GM12878 (cell line): Measurements from ENCODE around the gene COA1. TPM values are rescaled to one million over a fixed set of nuclear protein-coding genes. Genes with fewer than 3 reads are reported as not detected.

Source experiments
- ATAC-seq: fragments of 200-7000 bp; cut with Tn5 transposase; 3 replicates; pipeline ENCODE4 v1.9.1; 2020; ENCODE audit warnings: mild to moderate bottlenecking, moderate library complexity
- BruUV-seq: library from RNA; stranded (reverse); fragments of 400-500 nt; replicated peaks from 2 replicates; lab custom pipeline; 2021; lab: Mats Ljungman, UMichigan
- CTCF ChIA-PET: fragments of 300-600 bp; sonication (Branson Sonifier 250); formaldehyde crosslinking; extraction: SDS; loops from one replicate; lab custom pipeline; 2021; ENCODE audit warnings: inconsistent platforms; lab: Yijun Ruan, JAX
- POLR2A ChIA-PET: fragments of 350-600 bp; formaldehyde crosslinking; extraction: SDS; loops from one replicate; lab custom pipeline; 2021; ENCODE audit warnings: inconsistent platforms; lab: Charles Lee
- RAD21 ChIA-PET: fragments of 300-600 bp; sonication (Branson Sonifier 250); formaldehyde crosslinking; loops from one replicate; lab custom pipeline; 2023; ENCODE audit warnings: antibody characterized with exemption; ENCODE audit not compliant: unreplicated experiment; lab: Charles Lee
- SMC1A ChIA-PET: fragments of 300-600 bp; sonication (Branson Sonifier 250); formaldehyde crosslinking; loops from one replicate; lab custom pipeline; 2023; ENCODE audit not compliant: unreplicated experiment, uncharacterized antibody; lab: Charles Lee
- DNase-seq: peaks from one replicate; pipeline ENCODE4 v3.0.0-alpha.2; 2011; ENCODE audit warnings: low read depth, low spot score
- FAIRE-seq: peaks from 3 replicates; lab custom pipeline; 2011; peaks lifted over from hg19 to GRCh38; lab: Jason Lieb, UNC
- H2AFZ ChIP-seq: 2 replicates; pipeline ENCODE4 v1.6.0; 2011; ENCODE audit warnings: low read depth, low read length, control low read depth; ENCODE audit not compliant: control insufficient read depth
- H3K27ac ChIP-seq: 2 replicates; pipeline ENCODE4 v1.5.1; 2011; ENCODE audit warnings: control low read depth; ENCODE audit not compliant: control insufficient read depth, insufficient read depth
- H3K27me3 ChIP-seq, 2 experiments: replicated peaks in 1 of 2; 2 replicates each; pipeline versions ENCODE4 v1.6.0 to v1.6.1; 2011; ENCODE audit warnings: low read length in 1 of 2; ENCODE audit not compliant: control insufficient read depth in 2 of 2, insufficient read depth in 2 of 2
- H3K36me3 ChIP-seq, 2 experiments: 2 replicates each; pipeline ENCODE4 v1.5.1; 2011; ENCODE audit warnings: low read length in 1 of 2; ENCODE audit not compliant: control insufficient read depth in 2 of 2, insufficient read depth in 2 of 2
- H3K4me1 ChIP-seq: 2 replicates; pipeline ENCODE4 v1.6.1; 2011; ENCODE audit warnings: mild to moderate bottlenecking, low read length, moderate library complexity, mixed read lengths; ENCODE audit not compliant: control insufficient read depth, insufficient read depth
- H3K4me2 ChIP-seq: 2 replicates; pipeline ENCODE4 v1.6.0; 2011; ENCODE audit warnings: control low read depth; ENCODE audit not compliant: control insufficient read depth, insufficient read depth
- H3K4me3 ChIP-seq: fragments of 200-600 bp; sonication (generic); 2 replicates; pipeline ENCODE4 v1.5.1; 2016
- H3K79me2 ChIP-seq: 2 replicates; pipeline ENCODE4 v1.6.0; 2011; ENCODE audit warnings: low read length; ENCODE audit not compliant: control insufficient read depth, insufficient read depth
- H3K9ac ChIP-seq: 2 replicates; pipeline ENCODE4 v1.8.0; 2011; ENCODE audit warnings: low read length, control low read depth, mixed read lengths; ENCODE audit not compliant: control insufficient read depth, insufficient read depth
- H3K9me3 ChIP-seq: replicated peaks from 3 replicates; pipeline ENCODE4 v1.5.1; 2011; ENCODE audit warnings: mild to moderate bottlenecking, low read length; ENCODE audit not compliant: control insufficient read depth, insufficient read depth
- H4K20me1 ChIP-seq: 2 replicates; pipeline ENCODE4 v1.6.0; 2011; ENCODE audit not compliant: control insufficient read depth, insufficient read depth
- BCL11A ChIP-seq: IDR thresholded peaks from 2 replicates; pipeline ENCODE4 v1.6.1; 2011; ENCODE audit warnings: low read depth, low read length
- CBFB ChIP-seq: IDR thresholded peaks from 2 replicates; pipeline ENCODE4 v1.6.1; 2016; ENCODE audit warnings: antibody characterized with exemption, low read depth
- DPF2 ChIP-seq: fragments of 450-650 bp; IDR thresholded peaks from 2 replicates; pipeline ENCODE4 v1.6.1; 2017; ENCODE audit warnings: mild to moderate bottlenecking
- FOXK2 ChIP-seq: fragments of 450-650 bp; IDR thresholded peaks from 2 replicates; pipeline ENCODE4 v1.6.1; 2017; ENCODE audit warnings: mild to moderate bottlenecking, moderate library complexity
- GATAD2B ChIP-seq: fragments of 450-650 bp; conservative IDR thresholded peaks from 2 replicates; pipeline ENCODE4 v1.6.1; 2017; ENCODE audit warnings: low read depth, mild to moderate bottlenecking, moderate library complexity
- IKZF1 ChIP-seq: fragments of 450-650 bp; conservative IDR thresholded peaks from 2 replicates; pipeline ENCODE4 v1.6.1; 2017; ENCODE audit warnings: antibody characterized with exemption, mild to moderate bottlenecking
- IKZF2 ChIP-seq, 2 experiments: fragments of 450-650 bp; IDR thresholded peaks; 2 replicates each; pipeline ENCODE4 v1.6.1; 2017; ENCODE audit warnings: mild to moderate bottlenecking in 2 of 2, moderate library complexity in 2 of 2
- IRF3 ChIP-seq: fragments of 450-650 bp; IDR thresholded peaks from 2 replicates; pipeline ENCODE4 v1.6.1; 2014; ENCODE audit warnings: mild to moderate bottlenecking
- MEF2B ChIP-seq: fragments of 450-650 bp; IDR thresholded peaks from 2 replicates; pipeline ENCODE4 v1.6.1; 2018; ENCODE audit warnings: mild to moderate bottlenecking, moderate library complexity; ENCODE audit not compliant: partially characterized antibody, poor library complexity, severe bottlenecking
- MLLT1 ChIP-seq: fragments of 450-650 bp; IDR thresholded peaks from 2 replicates; pipeline ENCODE4 v1.6.1; 2016; ENCODE audit warnings: mild to moderate bottlenecking
- MTA2 ChIP-seq: fragments of 450-650 bp; IDR thresholded peaks from 2 replicates; pipeline ENCODE4 v1.6.1; 2016; ENCODE audit warnings: low read depth, mild to moderate bottlenecking, moderate library complexity
- NBN ChIP-seq: fragments of 450-650 bp; IDR thresholded peaks from 2 replicates; pipeline ENCODE4 v1.6.1; 2016
- NFIC ChIP-seq: IDR thresholded peaks from 2 replicates; pipeline ENCODE4 v1.6.1; 2012; ENCODE audit warnings: low read depth, mild to moderate bottlenecking, inconsistent platforms, low read length, moderate library complexity
- RUNX3 ChIP-seq: IDR thresholded peaks from 2 replicates; pipeline ENCODE4 v1.6.1; 2012; ENCODE audit warnings: low read length, inconsistent platforms
- SUPT20H ChIP-seq: IDR thresholded peaks from 2 replicates; pipeline ENCODE4 v1.6.1; 2011; ENCODE audit warnings: low read depth, mild to moderate bottlenecking, low read length, moderate library complexity, borderline replicate concordance; ENCODE audit not compliant: control insufficient read depth
- SUZ12 ChIP-seq: fragments of 200-600 bp; sonication (generic); IDR thresholded peaks from one replicate; pipeline ENCODE4 v1.6.1; 2018; ENCODE audit warnings: antibody characterized with exemption, mild to moderate bottlenecking; ENCODE audit not compliant: unreplicated experiment
- ZBTB11 ChIP-seq: fragments of 450-650 bp; formaldehyde crosslinking; IDR thresholded peaks from 2 replicates; pipeline ENCODE4 v1.5.0; 2022; ENCODE audit warnings: mild to moderate bottlenecking, missing genetic modification characterization
- WGBS: methylation state at CpG from one replicate; pipeline ENCODE4 v1.1.6; 2016; ENCODE audit warnings: low lambda C conversion rate; ENCODE audit not compliant: insufficient replicate concordance, insufficient coverage; ENCODE audit errors: missing lambda C conversion rate; 5-methylcytosine and 5-hydroxymethylcytosine counted together
- in situ Hi-C: fragments of 300-500 bp; cut with MboI; formaldehyde crosslinking; loops from 9 replicates; pipeline ENCODE4 v1.14.3; 2018; ENCODE audit warnings: mixed read lengths
- intact Hi-C: fragments of 100-400 bp; cut with micrococcal nuclease; formaldehyde crosslinking; loops from one replicate; pipeline ENCODE4 v1.14.2; 2022; ENCODE audit not compliant: unreplicated experiment
- polyA plus RNA-seq, 11 experiments: library from polyadenylated mRNA; depleted of rRNA in 4 of 11; unstranded in 6 of 11; stranded (reverse) in 5 of 11; fragments of >200 nt; fragmentation: Nextera tagmentation in 4 of 11; fragmentation: Illumina TruSeq in 1 of 11; extraction: Ambion mirVana in 4 of 11; extraction: Trizol in 1 of 11; gene quantifications; 1 replicate in 1 of 11; 2 replicates in 10 of 11; pipeline versions ENCODE4 v1.2.1 to v1.2.3, GENCODE V29; 2011 to 2016; ENCODE audit warnings: inconsistent platforms in 2 of 11, missing spikeins in 2 of 11, low read depth in 1 of 11
- total RNA-seq, 4 experiments: library from RNA; depleted of rRNA in 3 of 4; stranded (reverse); fragments of >200 nt in 3 of 4; fragmentation: Illumina TruSeq in 1 of 4; extraction: Trizol in 1 of 4; gene quantifications; 2 replicates each; pipeline versions ENCODE4 v1.2.1 to v1.2.3, GENCODE V29; 2013 to 2021
- TF ChIP-seq, protein P1 (sequence below): fragments of 150-350 bp; IDR thresholded peaks from 2 replicates; pipeline ENCODE4 v1.6.1; 2014; ENCODE audit warnings: mild to moderate bottlenecking, low read depth, low read length

Gene COA1
- total and polyA plus RNA-seq, 10 of the 15 experiments (the other 5 are each of a cell fraction or from before 2014, with no cell fraction given): 83.1 to 258 (median 111) TPM

- H3K9me3 ChIP-seq: peaks cover 25% of the 10 kb centered on the region; the same call in 2 of the 3 replicates
- CTCF ChIA-PET: interaction anchor here (6.2 to 6.3 kb wide), 4 partner anchors 17 to 135 kb away, joined by 100 to 456 read pairs (median 127); partner anchors contain the start of gene STK17A
- intact Hi-C loops (loop anchor here (5.0 kb wide), 1 partner anchor 76 kb away; no protein-coding TSS in a partner anchor), in situ Hi-C loops (loop anchor here (10.0 kb wide), 1 partner anchor 248 kb away; no protein-coding TSS in a partner anchor)
- peaks cover 60% of the 10 kb centered on the region for H3K79me2 ChIP-seq
- H3K9ac ChIP-seq: no peak overlapping the region
- H3K27ac ChIP-seq: no peak overlapping the region
- no peak for FAIRE-seq
- SMC1A ChIA-PET: interaction anchor here (0.6 to 6.8 kb wide), 6 partner anchors 18 to 145 kb away, joined by 3 to 307 read pairs (median 109); partner anchors contain the start of gene STK17A
- BruUV-seq: no TSS peak
- no peak overlapping the region for H3K4me2 ChIP-seq
- H3K4me3 ChIP-seq: no peak overlapping the region
- H3K27me3 ChIP-seq: no peaks in the 10 kb centered on the region
- no peaks in the 10 kb centered on the region for H4K20me1 ChIP-seq
- 0% methylated on average over 1 of the region's 1 CpG for WGBS
- peaks cover 6 to 10% of the 10 kb centered on the region in 2 experiments for H3K36me3 ChIP-seq
- RAD21 ChIA-PET: interaction anchor here (6.0 to 6.8 kb wide), 2 partner anchors 55 to 119 kb away, joined by 132 to 516 read pairs; partner anchors contain the start of gene STK17A
- no peak for DNase-seq
- peak; percentile 46 for ATAC-seq
- H2AFZ ChIP-seq: no peak overlapping the region
- H3K4me1 ChIP-seq: peaks cover 43% of the 10 kb centered on the region
- POLR2A ChIA-PET: interaction anchor here (0.6 to 1.3 kb wide), 4 partner anchors 18 to 112 kb away, joined by 3 to 4 read pairs (median 3); no protein-coding TSS in a partner anchor
- TF ChIP-seq BCL11A (no peak), SUZ12 (no peak), MEF2B (peak; percentile 66), RUNX3 (peak; percentile 93), IRF3 (no peak), NFIC (0 out of 2 replicates have a peak, but pooled peaks have one; percentile 30), SUPT20H (no peak), MLLT1 (no peak), FOXK2 (no peak), CBFB (0 out of 2 replicates have a peak, but pooled peaks have one; percentile 42), NBN (no peak), DPF2 (no peak), GATAD2B (no peak), MTA2 (peak; percentile 52), IKZF1 (peak; percentile 57), IKZF2 (IDR thresholded peaks at IDR 0.05) (peak; percentile 52 to 66; a peak in 3 of 4 replicates), ZBTB11 (CRISPR knock-in tag) (no peak)
- TF ChIP-seq, protein P1, sequence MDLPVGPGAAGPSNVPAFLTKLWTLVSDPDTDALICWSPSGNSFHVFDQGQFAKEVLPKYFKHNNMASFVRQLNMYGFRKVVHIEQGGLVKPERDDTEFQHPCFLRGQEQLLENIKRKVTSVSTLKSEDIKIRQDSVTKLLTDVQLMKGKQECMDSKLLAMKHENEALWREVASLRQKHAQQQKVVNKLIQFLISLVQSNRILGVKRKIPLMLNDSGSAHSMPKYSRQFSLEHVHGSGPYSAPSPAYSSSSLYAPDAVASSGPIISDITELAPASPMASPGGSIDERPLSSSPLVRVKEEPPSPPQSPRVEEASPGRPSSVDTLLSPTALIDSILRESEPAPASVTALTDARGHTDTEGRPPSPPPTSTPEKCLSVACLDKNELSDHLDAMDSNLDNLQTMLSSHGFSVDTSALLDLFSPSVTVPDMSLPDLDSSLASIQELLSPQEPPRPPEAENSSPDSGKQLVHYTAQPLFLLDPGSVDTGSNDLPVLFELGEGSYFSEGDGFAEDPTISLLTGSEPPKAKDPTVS: no peak
Observed at GRCh38 chr7:43702974-43703373, 26.3 kb downstream of the COA1 start.
